ENCODE measurements around the gene SMARCC1. TPM values are rescaled to one million over a fixed set of nuclear protein-coding genes. Genes with fewer than 3 reads are reported as not detected.
"Not testable (repeated sequence)": the region's sequence is repeated elsewhere in the genome, so short reads cannot be mapped to it uniquely, and the experiment has no call there.

Gene SMARCC1
- total and polyA plus RNA-seq, 5 donors = 7.5 to 30.1 (median 29.0) TPM

- ATAC-seq (no peak), DNase-seq (no peak)
- H3K4me3 ChIP-seq (ENCODE audit: low read length) = no peak overlapping the region
- intact Hi-C loops (cut with DNase I) = no loop called here
- no peak overlapping the region for H3K27ac ChIP-seq (ENCODE audit: low read length)
- 96% methylated on average over 4 of the region's 4 CpGs for WGBS
- no peaks in the 10 kb centered on the region for H3K27me3 ChIP-seq (ENCODE audit: control insufficient read depth, insufficient read depth)
- H3K4me1 ChIP-seq (ENCODE audit: control insufficient read depth, insufficient read depth, low read length) = no peaks in the 10 kb centered on the region
- no peaks in the 10 kb centered on the region for H3K9me3 ChIP-seq (ENCODE audit: control insufficient read depth, low read length)
Measured at GRCh38 chr3:47766186-47766585, 15.5 kb downstream of the SMARCC1 start.

GRCh38 chr3:47762233-47762632 lies 19.5 kb downstream of the SMARCC1 start:
- peak; percentile 56 to 81 for ATAC-seq
- no peak overlapping the region for H3K27ac ChIP-seq (ENCODE audit: low read length)
- no peaks in the 10 kb centered on the region for H3K27me3 ChIP-seq (ENCODE audit: control insufficient read depth, insufficient read depth)
- no peak for DNase-seq
- intact Hi-C loops (cut with DNase I) = no loop called here
- H3K9me3 ChIP-seq (ENCODE audit: control insufficient read depth, low read length) = no peaks in the 10 kb centered on the region
- H3K4me3 ChIP-seq (ENCODE audit: low read length) = no peak overlapping the region
- no peaks in the 10 kb centered on the region for H3K4me1 ChIP-seq (ENCODE audit: control insufficient read depth, insufficient read depth, low read length)
- WGBS = 36% methylated on average over 4 of the region's 4 CpGs

GRCh38 chr3:47761046-47761445 lies 20.6 kb downstream of the SMARCC1 start:
- no peak for ATAC-seq

GRCh38 chr3:47760207-47760606 lies 21.5 kb downstream of the SMARCC1 start:
- DNase-seq; ATAC-seq; H3K27me3 ChIP-seq (ENCODE audit: control insufficient read depth, insufficient read depth); H3K27ac ChIP-seq (ENCODE audit: low read length); H3K9me3 ChIP-seq (ENCODE audit: control insufficient read depth, low read length); intact Hi-C loops (cut with DNase I); H3K4me1 ChIP-seq (ENCODE audit: control insufficient read depth, insufficient read depth, low read length); H3K4me3 ChIP-seq (ENCODE audit: low read length): not testable (repeated sequence)
- 93% methylated on average over 4 of the region's 4 CpGs for WGBS

More at GRCh38 chr3:47761046-47761445, 20.6 kb downstream of the SMARCC1 start:
- intact Hi-C loops (cut with DNase I) = no loop called here
- Histone ChIP-seq H3K4me3 (ENCODE audit: low read length) (no peak overlapping the region), H3K9me3 (ENCODE audit: control insufficient read depth, low read length) (no peaks in the 10 kb centered on the region), H3K27me3 (ENCODE audit: control insufficient read depth, insufficient read depth) (no peaks in the 10 kb centered on the region), H3K27ac (ENCODE audit: low read length) (no peak overlapping the region), H3K4me1 (ENCODE audit: control insufficient read depth, insufficient read depth, low read length) (no peaks in the 10 kb centered on the region)
- no peak for DNase-seq
- 96% methylated on average over 4 of the region's 4 CpGs for WGBS

GRCh38 chr3:47758261-47759025 lies 23.2 kb downstream of the SMARCC1 start:
- Histone ChIP-seq H3K9me3 (ENCODE audit: control insufficient read depth, low read length) (no peaks in the 10 kb centered on the region), H3K27ac (ENCODE audit: low read length) (no peak overlapping the region), H3K27me3 (ENCODE audit: control insufficient read depth, insufficient read depth) (no peaks in the 10 kb centered on the region), H3K4me3 (ENCODE audit: low read length) (no peak overlapping the region), H3K4me1 (ENCODE audit: control insufficient read depth, insufficient read depth, low read length) (no peaks in the 10 kb centered on the region)
- intact Hi-C loops (cut with DNase I) = no loop called here
- ATAC-seq (no peak), DNase-seq (no peak)
- WGBS = 83% methylated on average over 14 of the region's 14 CpGs

GRCh38 chr3:47752716-47753115 lies 29.0 kb downstream of the SMARCC1 start:
- ATAC-seq = no peak
- no peaks in the 10 kb centered on the region for H3K27me3 ChIP-seq (ENCODE audit: control insufficient read depth, insufficient read depth)
- H3K9me3 ChIP-seq (ENCODE audit: control insufficient read depth, low read length) = no peaks in the 10 kb centered on the region
- intact Hi-C loops (cut with DNase I) = no loop called here
- peaks cover 2% of the 10 kb centered on the region for H3K4me1 ChIP-seq (ENCODE audit: control insufficient read depth, insufficient read depth, low read length)
- 76% methylated on average over 3 of the region's 3 CpGs for WGBS
- no peak overlapping the region for H3K4me3 ChIP-seq (ENCODE audit: low read length)
- no peak for DNase-seq
- H3K27ac ChIP-seq (ENCODE audit: low read length) = no peak overlapping the region

GRCh38 chr3:47750811-47751354 lies 30.8 kb downstream of the SMARCC1 start:
- ATAC-seq; DNase-seq; H3K27me3 ChIP-seq (ENCODE audit: control insufficient read depth, insufficient read depth); H3K9me3 ChIP-seq (ENCODE audit: control insufficient read depth, low read length); H3K27ac ChIP-seq (ENCODE audit: low read length); intact Hi-C loops (cut with DNase I); H3K4me3 ChIP-seq (ENCODE audit: low read length); H3K4me1 ChIP-seq (ENCODE audit: control insufficient read depth, insufficient read depth, low read length): not testable (repeated sequence)
- WGBS = 96% methylated on average over 12 of the region's 12 CpGs

- Histone ChIP-seq H3K9me3 (ENCODE audit: control insufficient read depth, low read length) (no peaks in the 10 kb centered on the region), H3K4me1 (ENCODE audit: control insufficient read depth, insufficient read depth, low read length) (no peaks in the 10 kb centered on the region), H3K27ac (ENCODE audit: low read length) (no peak overlapping the region), H3K4me3 (ENCODE audit: low read length) (no peak overlapping the region), H3K27me3 (ENCODE audit: control insufficient read depth, insufficient read depth) (no peaks in the 10 kb centered on the region)
- intact Hi-C loops (cut with DNase I) = no loop called here
- no peak for ATAC-seq
- WGBS = 95% methylated on average over 3 of the region's 3 CpGs
- no peak for DNase-seq
Measured at GRCh38 chr3:47747558-47747957, 34.1 kb downstream of the SMARCC1 start.

GRCh38 chr3:47746264-47746663 lies 35.4 kb downstream of the SMARCC1 start:
- intact Hi-C loops (cut with DNase I) = no loop called here
- no peaks in the 10 kb centered on the region for H3K4me1 ChIP-seq (ENCODE audit: control insufficient read depth, insufficient read depth, low read length)
- no peak for ATAC-seq
- DNase-seq = no peak
- no peaks in the 10 kb centered on the region for H3K9me3 ChIP-seq (ENCODE audit: control insufficient read depth, low read length)
- 98% methylated on average over 3 of the region's 3 CpGs for WGBS
- H3K27ac ChIP-seq (ENCODE audit: low read length) = no peak overlapping the region
- no peak overlapping the region for H3K4me3 ChIP-seq (ENCODE audit: low read length)
- H3K27me3 ChIP-seq (ENCODE audit: control insufficient read depth, insufficient read depth) = no peaks in the 10 kb centered on the region

- no peaks in the 10 kb centered on the region for H3K9me3 ChIP-seq (ENCODE audit: control insufficient read depth, low read length)
- ATAC-seq (no peak), DNase-seq (no peak)
- WGBS = 84% methylated on average over 5 of the region's 5 CpGs
- H3K4me3 ChIP-seq (ENCODE audit: low read length) = no peak overlapping the region
- H3K27ac ChIP-seq (ENCODE audit: low read length) = no peak overlapping the region
- no peaks in the 10 kb centered on the region for H3K4me1 ChIP-seq (ENCODE audit: control insufficient read depth, insufficient read depth, low read length)
- intact Hi-C loops (cut with DNase I) = no loop called here
- no peaks in the 10 kb centered on the region for H3K27me3 ChIP-seq (ENCODE audit: control insufficient read depth, insufficient read depth)
Measured at GRCh38 chr3:47743855-47744254, 37.8 kb downstream of the SMARCC1 start.

- WGBS = 69% methylated on average over 6 of the region's 6 CpGs
- ATAC-seq; H3K4me1 ChIP-seq (ENCODE audit: control insufficient read depth, insufficient read depth, low read length); H3K4me3 ChIP-seq (ENCODE audit: low read length); H3K27ac ChIP-seq (ENCODE audit: low read length); H3K9me3 ChIP-seq (ENCODE audit: control insufficient read depth, low read length); DNase-seq; intact Hi-C loops (cut with DNase I); H3K27me3 ChIP-seq (ENCODE audit: control insufficient read depth, insufficient read depth): not testable (repeated sequence)
Measured at GRCh38 chr3:47743352-47743751, 38.3 kb downstream of the SMARCC1 start.

Data from right cardiac atrium (tissue), 5 donors.